ENCODE measurements around the gene MXD1. TPM values are rescaled to one million over a fixed set of nuclear protein-coding genes. Genes with fewer than 3 reads are reported as not detected.

The MXD1 gene
- total and polyA plus RNA-seq, 2 experiments from 2014 or later = 1.8 to 3.9 TPM

- H3K27me3 ChIP-seq (ENCODE audit: insufficient read depth) = no peaks in the 10 kb centered on the region
- no peaks in the 10 kb centered on the region for H3K36me3 ChIP-seq (ENCODE audit: insufficient read depth)
- no peaks in the 10 kb centered on the region for H3K36me3 Mint-ChIP-seq (ENCODE audit: low read depth)
- H3K4me1 ChIP-seq (ENCODE audit: insufficient read depth) = no peaks in the 10 kb centered on the region
- no peaks in the 10 kb centered on the region for H3F3A ChIP-seq (replicated peaks; ENCODE audit: low read depth)
- no peak overlapping the region for H3K4me3 Mint-ChIP-seq
- no peaks in the 10 kb centered on the region; the same call in 2 of the 3 replicates for H3K4me1 Mint-ChIP-seq
- TF ChIP-seq ZNF331 (CRISPR knock-in tag; IDR thresholded peaks at IDR 0.05; ENCODE audit: low read depth) (no peak), NANOG (IDR thresholded peaks at IDR 0.05; ENCODE audit: borderline replicate concordance) (no peak), CTCF (conservative IDR thresholded peaks at IDR 0.05; ENCODE audit: low read depth in 2 of 2) (no peak), CREB1 (CRISPR knock-in tag; IDR thresholded peaks at IDR 0.05; ENCODE audit: low read depth) (no peak), ZNF462 (CRISPR knock-in tag; IDR thresholded peaks at IDR 0.05) (no peak), STAT1 (IDR thresholded peaks at IDR 0.05; ENCODE audit: unreplicated experiment) (no peak), REST (IDR thresholded peaks at IDR 0.05; ENCODE audit: unreplicated experiment) (no peak), ETS1 (IDR thresholded peaks at IDR 0.05) (no peak), EZH2 (IDR thresholded peaks at IDR 0.05; ENCODE audit: low read depth, unreplicated experiment) (no peak)
- no peak for ATAC-seq
- H3K27ac Mint-ChIP-seq = no peak overlapping the region
- H3K27me3 Mint-ChIP-seq (ENCODE audit: insufficient read depth, low read depth, poor library complexity) = peaks cover 2% of the 10 kb centered on the region
- H3K4me3 ChIP-seq = no peak overlapping the region
- DNase-seq (ENCODE audit: low spot score) = no peak
- no peaks in the 10 kb centered on the region for H3K9me2 ChIP-seq (ENCODE audit: insufficient read depth)
- H3K27ac ChIP-seq (ENCODE audit: low read depth) = no peak overlapping the region
- H3K79me2 ChIP-seq (replicated peaks; ENCODE audit: insufficient read depth) = no peaks in the 10 kb centered on the region
- no peak overlapping the region for H3K4me2 ChIP-seq
- no peak overlapping the region for H2AFZ ChIP-seq
- no peaks in the 10 kb centered on the region for H3K9me3 Mint-ChIP-seq
- H4K20me1 ChIP-seq (replicated peaks; ENCODE audit: insufficient read depth) = no peaks in the 10 kb centered on the region
These were observed 71.8 kb downstream of the MXD1 start for GRCh38 chr2:69986691-69987090.

Measured in GM23338 (cell line).